Neutrophil (primary cell): ENCODE measurements around the gene HSD17B12.

Experiments
- H3K27ac ChIP-seq: fragments of 200-600 bp; sonication (generic); 2 replicates; pipeline ENCODE4 v1.5.1; 2016; ENCODE audit warnings: mild to moderate bottlenecking, moderate library complexity
- H3K27me3 ChIP-seq: fragments of 200-600 bp; sonication (generic); 2 replicates; pipeline ENCODE4 v1.6.0; 2016; ENCODE audit warnings: mild to moderate bottlenecking
- H3K36me3 ChIP-seq: fragments of 200-600 bp; sonication (generic); 2 replicates; pipeline ENCODE4 v1.5.1; 2017
- H3K4me1 ChIP-seq, 2 experiments: fragments of 200-600 bp in 1 of 2; sonication (generic) in 1 of 2; 1 replicate in 1 of 2; 2 replicates in 1 of 2; pipeline versions ENCODE4 v1.5.1 to v1.6.1; 2013 to 2016; ENCODE audit warnings: low read depth in 1 of 2, low read length in 1 of 2, mild to moderate bottlenecking in 1 of 2, moderate library complexity in 1 of 2; ENCODE audit not compliant: control insufficient read depth in 1 of 2, insufficient read depth in 1 of 2
- H3K4me3 ChIP-seq, 2 experiments: fragments of 200-600 bp in 1 of 2; sonication (generic) in 1 of 2; 1 replicate in 1 of 2; 2 replicates in 1 of 2; pipeline ENCODE4 v1.5.1; 2013 to 2016; ENCODE audit warnings: low read depth in 1 of 2, low read length in 1 of 2, mild to moderate bottlenecking in 1 of 2, moderate library complexity in 1 of 2
- H3K9me3 ChIP-seq: fragments of 200-600 bp; sonication (generic); 2 replicates; pipeline ENCODE4 v1.5.1; 2016
- CTCF ChIP-seq: fragments of 200-600 bp; sonication (generic); IDR thresholded peaks from 2 replicates; pipeline ENCODE4 v1.5.1; 2016; ENCODE audit warnings: antibody characterized with exemption

Gene HSD17B12

GRCh38 chr11:43802509-43802908 is 122.0 kb downstream of the HSD17B12 start:
- peak; percentile 21 for TF ChIP-seq CTCF
- H3K27ac ChIP-seq, result no peak overlapping the region
- no peaks in the 10 kb centered on the region for H3K9me3 ChIP-seq
- H3K4me3 ChIP-seq, result no peak overlapping the region
- H3K36me3 ChIP-seq, result no peaks in the 10 kb centered on the region
- no peaks in the 10 kb centered on the region for H3K27me3 ChIP-seq
- peaks cover 2 to 6% of the 10 kb centered on the region in 2 experiments for H3K4me1 ChIP-seq

GRCh38 chr11:43803766-43804165 is 123.2 kb downstream of the HSD17B12 start:
- no peak for TF ChIP-seq CTCF
- no peak overlapping the region for H3K27ac ChIP-seq
- no peaks in the 10 kb centered on the region for H3K4me1 ChIP-seq
- H3K27me3 ChIP-seq, result no peaks in the 10 kb centered on the region
- H3K9me3 ChIP-seq, result no peaks in the 10 kb centered on the region
- no peaks in the 10 kb centered on the region for H3K36me3 ChIP-seq
- no peak overlapping the region for H3K4me3 ChIP-seq

GRCh38 chr11:43806976-43807375 is 126.4 kb downstream of the HSD17B12 start:
- H3K4me3 ChIP-seq, result no peak overlapping the region
- H3K4me1 ChIP-seq, result no peaks in the 10 kb centered on the region
- no peaks in the 10 kb centered on the region for H3K27me3 ChIP-seq
- no peak overlapping the region for H3K27ac ChIP-seq
- no peaks in the 10 kb centered on the region for H3K36me3 ChIP-seq
- no peak for TF ChIP-seq CTCF
- H3K9me3 ChIP-seq, result no peaks in the 10 kb centered on the region

- no peak for TF ChIP-seq CTCF
- Histone ChIP-seq H3K9me3 (no peaks in the 10 kb centered on the region), H3K27me3 (no peaks in the 10 kb centered on the region), H3K27ac (no peak overlapping the region), H3K4me1 (no peaks in the 10 kb centered on the region), H3K36me3 (peaks cover 9% of the 10 kb centered on the region), H3K4me3 (no peak overlapping the region)
These were observed 130.5 kb downstream of the HSD17B12 start for GRCh38 chr11:43810929-43811596.

- Histone ChIP-seq H3K27ac (no peak overlapping the region), H3K27me3 (no peaks in the 10 kb centered on the region), H3K9me3 (no peaks in the 10 kb centered on the region), H3K36me3 (peaks cover 9% of the 10 kb centered on the region), H3K4me1 (no peaks in the 10 kb centered on the region), H3K4me3 (no peak overlapping the region)
- TF ChIP-seq CTCF, result no peak
These were observed 131.9 kb downstream of the HSD17B12 start for GRCh38 chr11:43812471-43812870.
